MCF 10A (cell line): Measurements from ENCODE around the gene PLA2G4F. TPM values are rescaled to one million over a fixed set of nuclear protein-coding genes. Genes with fewer than 3 reads are reported as not detected.
A peak's percentile ranks its signal among the peaks of the same experiment; 100 is the strongest.

Experiments used
- BruUV-seq: library from RNA; stranded (reverse); fragments of 400-500 nt; replicated peaks from 2 replicates; lab custom pipeline; 2021; lab: Mats Ljungman, UMichigan
- CTCF ChIA-PET: fragments of 300-600 bp; sonication (Branson Sonifier 250); formaldehyde crosslinking; extraction: SDS; loops from one replicate; lab custom pipeline; 2021; ENCODE audit warnings: antibody characterized with exemption, inconsistent platforms; lab: Yijun Ruan, JAX
- POLR2A ChIA-PET: fragments of 300-600, 350-650 bp; sonication (Branson Sonifier 250); formaldehyde crosslinking; extraction: SDS; loops from one replicate; lab custom pipeline; 2020; ENCODE audit warnings: antibody characterized with exemption, inconsistent platforms; lab: Yijun Ruan, JAX
- DNase-seq: peaks from one replicate; pipeline ENCODE4 v3.0.0-alpha.2; 2018; ENCODE audit not compliant: unreplicated experiment
- H3K27ac Mint-ChIP-seq: one replicate; pipeline ENCODE4 v1.8.0; 2022; ENCODE audit warnings: mild to moderate bottlenecking, low read depth, mixed read lengths; ENCODE audit not compliant: unreplicated experiment
- H3K27me3 Mint-ChIP-seq: one replicate; pipeline ENCODE4 v1.8.0; 2022; ENCODE audit warnings: mixed read lengths; ENCODE audit not compliant: insufficient read depth, unreplicated experiment
- H3K36me3 Mint-ChIP-seq: one replicate; pipeline ENCODE4 v1.8.0; 2022; ENCODE audit warnings: mild to moderate bottlenecking, moderate library complexity, mixed read lengths; ENCODE audit not compliant: insufficient read depth, unreplicated experiment
- H3K4me1 Mint-ChIP-seq: one replicate; pipeline ENCODE4 v1.8.0; 2022; ENCODE audit warnings: mixed read lengths; ENCODE audit not compliant: insufficient read depth, unreplicated experiment
- H3K4me3 Mint-ChIP-seq: one replicate; pipeline ENCODE4 v1.8.0; 2022; ENCODE audit warnings: mild to moderate bottlenecking, moderate library complexity, mixed read lengths; ENCODE audit not compliant: unreplicated experiment
- H3K9me3 Mint-ChIP-seq: one replicate; pipeline ENCODE4 v1.8.0; 2022; ENCODE audit warnings: mixed read lengths; ENCODE audit not compliant: unreplicated experiment
- intact Hi-C: fragments of 100-400 bp; cut with micrococcal nuclease; formaldehyde crosslinking; loops from 2 replicates; pipeline ENCODE4 v1.14.1; 2022
- total RNA-seq: library from RNA; stranded (reverse); gene quantifications from 2 replicates; pipeline ENCODE4 v1.2.3, GENCODE V29; 2022
- TF ChIP-seq, protein P1 (sequence below): fragments of 200-600 bp; IDR thresholded peaks from one replicate; pipeline ENCODE4 v1.8.0; 2022; ENCODE audit warnings: antibody characterized with exemption, mild to moderate bottlenecking; ENCODE audit not compliant: unreplicated experiment

Gene PLA2G4F
- total RNA-seq, 1 experiment from 2014 or later: 0.30 TPM

DNA sequence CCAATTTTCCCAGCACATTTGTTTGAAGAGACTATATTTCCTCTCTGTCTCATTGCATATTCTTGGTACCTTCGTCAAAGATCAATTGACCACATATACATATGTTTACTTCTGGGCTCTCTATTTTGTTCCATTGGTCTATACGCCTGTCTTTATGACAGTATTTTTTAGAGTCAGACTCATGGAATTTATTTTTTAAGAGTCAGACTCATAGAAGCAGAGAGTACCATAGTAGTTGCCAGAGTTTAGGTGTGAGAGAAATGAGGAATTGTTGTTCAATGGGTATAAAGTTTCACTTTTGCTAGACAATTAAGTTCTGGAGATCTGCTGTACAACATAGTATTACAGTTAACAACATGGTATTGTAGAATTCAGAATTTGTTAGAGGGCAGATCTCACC is 27.1 kb downstream of the PLA2G4F start:
- BruUV-seq: no TSS peak
- Mint-ChIP-seq H3K27me3 (peaks cover 27% of the 10 kb centered on the region), H3K36me3 (no peaks in the 10 kb centered on the region), H3K9me3 (no peaks in the 10 kb centered on the region), H3K27ac (no peak overlapping the region), H3K4me3 (no peak overlapping the region), H3K4me1 (peaks cover 15% of the 10 kb centered on the region)
- TF ChIP-seq, protein P1, sequence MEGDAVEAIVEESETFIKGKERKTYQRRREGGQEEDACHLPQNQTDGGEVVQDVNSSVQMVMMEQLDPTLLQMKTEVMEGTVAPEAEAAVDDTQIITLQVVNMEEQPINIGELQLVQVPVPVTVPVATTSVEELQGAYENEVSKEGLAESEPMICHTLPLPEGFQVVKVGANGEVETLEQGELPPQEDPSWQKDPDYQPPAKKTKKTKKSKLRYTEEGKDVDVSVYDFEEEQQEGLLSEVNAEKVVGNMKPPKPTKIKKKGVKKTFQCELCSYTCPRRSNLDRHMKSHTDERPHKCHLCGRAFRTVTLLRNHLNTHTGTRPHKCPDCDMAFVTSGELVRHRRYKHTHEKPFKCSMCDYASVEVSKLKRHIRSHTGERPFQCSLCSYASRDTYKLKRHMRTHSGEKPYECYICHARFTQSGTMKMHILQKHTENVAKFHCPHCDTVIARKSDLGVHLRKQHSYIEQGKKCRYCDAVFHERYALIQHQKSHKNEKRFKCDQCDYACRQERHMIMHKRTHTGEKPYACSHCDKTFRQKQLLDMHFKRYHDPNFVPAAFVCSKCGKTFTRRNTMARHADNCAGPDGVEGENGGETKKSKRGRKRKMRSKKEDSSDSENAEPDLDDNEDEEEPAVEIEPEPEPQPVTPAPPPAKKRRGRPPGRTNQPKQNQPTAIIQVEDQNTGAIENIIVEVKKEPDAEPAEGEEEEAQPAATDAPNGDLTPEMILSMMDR: no peak
- intact Hi-C loops: no loop called here
- POLR2A ChIA-PET: interaction anchor here (1.0 to 2.0 kb wide), 4 partner anchors 10 to 56 kb away, joined by 3 to 9 read pairs (median 5); no protein-coding TSS in a partner anchor
- CTCF ChIA-PET: interaction anchor here (0.8 to 7.3 kb wide), 5 partner anchors 9 to 63 kb away, joined by 4 to 122 read pairs (median 6); no protein-coding TSS in a partner anchor
- no peak for DNase-seq

DNA sequence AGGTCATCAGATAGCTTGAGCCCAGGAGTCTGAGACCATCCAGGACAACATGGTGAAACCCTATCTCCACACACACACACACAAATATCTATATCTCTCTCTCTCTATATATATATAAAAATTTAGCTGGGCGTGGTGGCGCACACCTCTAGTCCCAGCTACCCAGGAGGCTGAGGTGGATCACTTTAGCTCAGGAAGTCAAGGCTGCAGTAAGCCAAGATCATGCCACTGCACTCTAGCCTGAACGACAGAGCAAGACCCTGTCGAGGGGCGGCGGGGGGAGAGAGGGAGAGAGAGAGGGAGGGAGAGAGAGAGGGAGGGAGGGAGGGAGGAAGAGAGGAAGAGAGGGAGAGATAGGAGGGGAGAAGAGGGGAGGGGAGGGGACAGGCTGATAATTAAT is 28.0 kb downstream of the PLA2G4F start:
- ChIA-PET POLR2A (interaction anchor here (0.6 kb wide), 1 partner anchor 290 kb away, joined by 3 read pairs; the partner anchor contains the start of gene PLA2G4B), CTCF (interaction anchor here (0.7 to 1.2 kb wide), 3 partner anchors 48 to 328 kb away, joined by 3 read pairs; no protein-coding TSS in a partner anchor)
- Mint-ChIP-seq H3K9me3 (no peaks in the 10 kb centered on the region), H3K27ac (no peak overlapping the region), H3K4me1 (peaks cover 10% of the 10 kb centered on the region), H3K4me3 (no peak overlapping the region), H3K27me3 (peaks cover 31% of the 10 kb centered on the region), H3K36me3 (no peaks in the 10 kb centered on the region)
- intact Hi-C loops: no loop called here
- TF ChIP-seq, protein P1: no peak
- BruUV-seq: no TSS peak
- DNase-seq: no peak

DNA sequence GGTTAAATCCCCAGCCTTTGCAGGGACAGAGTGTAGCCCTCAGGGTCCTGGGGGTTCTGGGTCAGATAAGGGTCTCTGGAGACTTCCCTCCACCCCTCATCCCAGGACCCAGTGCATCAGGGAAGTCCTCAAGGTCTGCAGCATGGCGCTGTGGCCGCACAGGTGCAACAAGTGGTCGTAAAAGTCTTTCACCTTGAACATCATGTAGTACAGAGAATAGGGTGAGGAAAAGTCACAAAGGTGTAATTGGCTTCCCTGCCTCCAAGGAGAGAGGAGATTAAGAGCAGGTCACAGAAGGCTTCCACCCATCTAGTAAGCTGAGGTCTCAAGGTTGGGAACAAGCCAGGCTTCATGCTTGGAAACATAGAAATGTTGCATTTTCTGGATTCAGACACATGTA is 32.9 kb downstream of the PLA2G4F start:
- ChIA-PET CTCF (interaction anchor here (0.9 to 2.1 kb wide), 4 partner anchors 11 to 56 kb away, joined by 3 to 9 read pairs (median 4); no protein-coding TSS in a partner anchor), POLR2A (no interaction called here)
- Mint-ChIP-seq H3K36me3 (no peaks in the 10 kb centered on the region), H3K4me1 (peaks cover 18% of the 10 kb centered on the region), H3K27ac (no peak overlapping the region), H3K9me3 (no peaks in the 10 kb centered on the region), H3K27me3 (peaks cover 12% of the 10 kb centered on the region), H3K4me3 (no peak overlapping the region)
- BruUV-seq: no TSS peak
- no peak for DNase-seq
- TF ChIP-seq, protein P1: no peak
- intact Hi-C loops: no loop called here

DNA sequence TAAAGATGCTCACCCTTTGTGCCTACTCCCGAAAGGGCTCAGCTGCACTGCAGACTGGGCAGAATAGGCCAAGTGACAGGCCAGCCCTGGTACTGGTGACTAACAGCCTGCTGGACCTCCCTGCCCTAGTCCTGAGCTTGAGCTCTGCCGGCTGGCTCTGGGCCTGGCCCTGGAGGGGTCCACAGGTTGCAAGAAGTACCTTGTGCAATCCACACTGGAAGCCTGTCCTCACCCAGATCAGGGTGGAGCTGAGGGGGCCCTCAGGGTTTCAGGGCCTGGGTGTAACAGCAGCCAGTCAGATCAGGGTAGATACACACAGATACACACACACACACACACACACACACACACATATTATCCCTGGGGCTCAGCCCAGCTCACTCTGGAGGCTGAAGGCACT is 34.8 kb downstream of the PLA2G4F start:
- Mint-ChIP-seq H3K4me1 (peaks cover 18% of the 10 kb centered on the region), H3K9me3 (peaks cover under 1% of the 10 kb centered on the region), H3K4me3 (no peak overlapping the region), H3K36me3 (no peaks in the 10 kb centered on the region), H3K27ac (no peak overlapping the region), H3K27me3 (peaks cover 12% of the 10 kb centered on the region)
- POLR2A ChIA-PET: interaction anchor here (0.7 to 2.0 kb wide), 10 partner anchors 9 to 44 kb away, joined by 3 to 14 read pairs (median 6); partner anchors contain the start of gene PLA2G4D
- CTCF ChIA-PET: interaction anchor here (0.9 to 5.3 kb wide), 4 partner anchors 14 to 132 kb away, joined by 4 to 31 read pairs (median 10); no protein-coding TSS in a partner anchor
- no TSS peak for BruUV-seq
- intact Hi-C loops: no loop called here
- DNase-seq: peak; percentile 82
- TF ChIP-seq, protein P1: no peak
